Erythroblast (primary cell): ENCODE results near the gene C2orf81.

Experiments
- DNase-seq, 2 experiments: peaks; one replicate each; lab custom pipeline; 2025; lab: John Stamatoyannopoulos, UW
- GATA1 ChIP-seq: IDR thresholded peaks from 2 replicates; pipeline ENCODE4 v1.6.1; 2011; ENCODE audit warnings: low read depth, mild to moderate bottlenecking, control low read depth, low read length, moderate library complexity
- POLR2A ChIP-seq: IDR thresholded peaks from 2 replicates; pipeline ENCODE4 v1.6.1; 2011; ENCODE audit warnings: mild to moderate bottlenecking, low read length

The C2orf81 gene

DNA sequence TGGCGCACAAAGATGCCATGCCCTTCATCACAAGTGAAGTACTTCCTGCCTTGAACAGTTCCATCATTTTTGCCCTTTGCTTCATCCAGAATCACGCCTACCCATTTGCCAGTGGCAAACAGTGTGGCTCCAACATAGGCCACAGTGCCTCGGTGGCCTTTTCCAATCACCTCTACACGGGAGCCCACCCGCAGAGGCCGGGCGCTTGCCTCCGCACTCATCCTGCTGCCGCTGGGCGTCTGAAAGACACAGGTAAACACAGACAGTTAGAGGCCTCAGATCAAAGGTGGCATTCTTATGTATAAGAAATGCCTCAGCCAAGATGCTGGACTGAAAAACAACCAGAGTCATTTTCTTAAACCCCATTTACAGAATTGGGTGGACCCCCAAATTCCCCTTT lies 43.4 kb downstream of the C2orf81 start:
- no peak for DNase-seq
- TF ChIP-seq GATA1 (no peak), POLR2A (no peak)

DNA sequence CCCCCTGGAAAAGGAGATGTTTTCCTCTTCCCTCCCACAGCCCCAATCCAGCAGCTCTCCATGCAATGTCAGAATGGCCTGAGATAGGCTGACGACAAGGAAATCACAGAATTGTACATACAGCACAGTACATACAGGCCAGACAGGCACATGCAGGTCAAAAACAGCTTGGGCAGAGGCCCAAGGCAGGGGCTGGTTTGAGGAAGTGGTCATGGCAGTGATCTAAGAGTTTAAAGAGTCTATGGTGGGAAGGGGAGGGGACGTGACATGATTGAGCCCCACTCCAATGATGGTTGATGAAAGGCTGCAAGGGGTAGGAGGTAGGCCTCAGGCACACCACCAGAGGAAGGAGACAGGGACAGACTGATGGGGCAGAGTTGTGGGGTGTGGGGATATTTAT lies 45.6 kb downstream of the C2orf81 start:
- no peak for DNase-seq
- TF ChIP-seq GATA1 (no peak), POLR2A (no peak)

- no peak for TF ChIP-seq POLR2A
- no peak for TF ChIP-seq GATA1
- DNase-seq: peak in 1 of 2 experiments; percentile 23
Observed at GRCh38 chr2:74374509-74375205, 46.8 kb downstream of the C2orf81 start.

- DNase-seq: no peak
- no peak for TF ChIP-seq GATA1
- TF ChIP-seq POLR2A: no peak
Observed at GRCh38 chr2:74373985-74374384, 47.4 kb downstream of the C2orf81 start.

- TF ChIP-seq GATA1: no peak
- TF ChIP-seq POLR2A: no peak
- no peak for DNase-seq
Observed at GRCh38 chr2:74373221-74373676, 48.2 kb downstream of the C2orf81 start.

DNA sequence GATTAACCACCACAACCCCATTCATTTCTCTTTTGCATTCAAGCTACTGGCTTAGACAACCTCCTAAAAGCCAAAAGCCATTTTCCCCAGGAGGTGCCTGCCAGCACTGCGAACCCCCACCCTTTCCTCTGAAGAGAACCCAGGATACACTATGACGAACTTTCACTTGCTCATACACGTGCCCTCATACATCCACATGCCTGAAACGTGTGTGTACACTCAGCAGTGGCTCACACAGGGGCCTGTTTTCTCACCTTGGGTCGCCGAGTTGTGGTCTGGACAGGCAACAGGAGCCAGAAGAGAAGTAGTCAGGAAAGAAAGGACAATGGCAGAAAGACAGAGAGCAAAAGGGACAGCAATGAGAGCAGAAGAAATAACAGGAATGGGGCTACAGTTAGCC lies 48.7 kb downstream of the C2orf81 start:
- TF ChIP-seq GATA1 (no peak), POLR2A (no peak)

GRCh38 chr2:74371421-74371820 lies 50.0 kb downstream of the C2orf81 start:
- TF ChIP-seq POLR2A: no peak
- no peak for TF ChIP-seq GATA1
- no peak for DNase-seq

More for the DNA sequence above, 48.7 kb downstream of the C2orf81 start:
- no peak for DNase-seq

DNA sequence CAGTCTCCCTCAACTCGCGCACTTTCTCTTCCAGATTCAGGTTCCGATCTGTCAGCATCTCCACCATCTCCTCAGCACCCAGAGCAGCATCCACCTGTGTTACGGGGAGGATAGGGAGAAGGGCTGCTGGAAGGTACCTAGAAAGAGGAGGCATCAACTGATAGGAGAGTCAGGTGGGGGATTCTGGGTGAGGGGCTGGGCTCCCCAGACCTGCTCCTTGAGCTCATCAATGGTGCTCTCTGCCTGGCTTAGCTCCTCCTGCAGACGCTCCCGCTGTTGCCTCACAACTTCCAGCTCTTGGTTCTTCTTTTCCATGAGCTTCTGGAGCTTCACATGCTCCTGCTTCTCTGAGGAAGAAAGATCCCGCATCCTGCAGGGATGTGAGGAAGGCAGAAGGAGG lies 51.4 kb downstream of the C2orf81 start:
- no peak for DNase-seq
- TF ChIP-seq GATA1: no peak
- TF ChIP-seq POLR2A: no peak

- DNase-seq: no peak
- TF ChIP-seq POLR2A (no peak), GATA1 (no peak)
Observed at GRCh38 chr2:74368499-74368898, 52.9 kb downstream of the C2orf81 start.

- no peak for DNase-seq
- TF ChIP-seq POLR2A (no peak), GATA1 (no peak)
Observed at GRCh38 chr2:74367789-74368188, 53.6 kb downstream of the C2orf81 start.

- TF ChIP-seq POLR2A (no peak), GATA1 (no peak)
Observed at GRCh38 chr2:74366036-74366435, 55.4 kb downstream of the C2orf81 start.

DNA sequence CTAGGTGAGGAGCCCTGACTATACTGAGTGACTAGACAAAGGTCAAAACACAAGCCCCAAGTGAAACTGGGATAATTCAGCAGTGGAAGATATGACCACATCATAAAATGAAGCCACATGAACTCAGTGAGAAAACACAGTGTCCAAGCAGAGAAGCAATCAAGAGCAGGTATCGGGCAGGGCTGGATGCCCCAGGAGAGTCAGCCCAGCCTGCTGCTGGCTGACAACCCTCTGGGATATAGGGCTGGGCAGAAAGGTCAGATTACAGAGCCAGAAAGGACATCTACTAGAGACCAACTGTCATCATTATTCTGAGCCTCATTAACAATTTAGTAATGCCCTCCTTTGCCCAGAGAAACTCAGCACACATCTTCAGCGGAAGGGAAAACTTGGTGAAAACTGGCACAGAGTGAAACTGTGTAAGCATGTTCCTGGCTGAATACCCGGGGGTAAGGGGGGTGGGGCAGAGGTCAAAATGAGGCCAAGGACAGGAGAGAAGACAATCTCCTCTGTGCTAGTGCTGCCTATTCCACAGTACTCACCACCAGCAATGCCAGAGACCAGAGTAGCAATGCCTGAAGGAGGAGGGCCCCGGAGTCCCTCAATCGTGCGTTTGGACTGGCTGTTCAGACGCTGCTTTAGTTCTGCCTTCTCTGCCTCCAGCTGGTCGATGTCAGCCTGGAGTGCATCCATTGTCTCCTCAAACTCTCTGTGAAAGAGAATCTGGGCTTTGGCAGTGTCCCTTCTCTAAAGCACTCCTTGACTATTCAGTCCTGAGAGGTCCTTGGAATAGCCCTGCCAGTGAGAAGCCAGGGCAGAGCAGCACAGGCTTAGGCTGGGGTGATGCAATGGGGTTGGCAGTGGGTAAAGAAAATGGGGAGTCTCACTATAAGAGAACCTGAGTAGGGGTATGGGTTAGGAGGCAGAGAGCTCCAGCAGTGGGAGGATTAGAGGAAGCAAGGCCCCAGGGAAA lies 56.6 kb downstream of the C2orf81 start:
- TF ChIP-seq GATA1 (no peak), POLR2A (no peak)
- no peak for DNase-seq

More at GRCh38 chr2:74366036-74366435, 55.4 kb downstream of the C2orf81 start:
- DNase-seq: no peak
